Skeletal muscle tissue (tissue), 4 donors: ENCODE data around the gene ABCG8. TPM values are rescaled to one million over a fixed set of nuclear protein-coding genes. Genes with fewer than 3 reads are reported as not detected.

Experiments used
- H3K27ac ChIP-seq: one replicate; pipeline ENCODE4 v1.7.0; 2013; ENCODE audit warnings: mild to moderate bottlenecking, low read depth, low read length, inconsistent platforms
- H3K27me3 ChIP-seq, 3 donors: one replicate each; pipeline ENCODE4 v1.7.0; 2013; ENCODE audit warnings: low read length in 3 of 3; ENCODE audit not compliant: control insufficient read depth in 3 of 3, insufficient read depth in 3 of 3
- H3K36me3 ChIP-seq, 3 donors: one replicate each; pipeline ENCODE4 v1.7.0; 2013; ENCODE audit warnings: low read length in 3 of 3; ENCODE audit not compliant: control insufficient read depth in 3 of 3, insufficient read depth in 3 of 3
- H3K4me1 ChIP-seq, 3 donors: one replicate each; pipeline ENCODE4 v1.7.0; 2013; ENCODE audit warnings: low read length in 3 of 3, mild to moderate bottlenecking in 3 of 3; ENCODE audit not compliant: control insufficient read depth in 3 of 3, insufficient read depth in 3 of 3
- H3K4me3 ChIP-seq, 3 donors: one replicate each; pipeline ENCODE4 v1.7.0; 2013; ENCODE audit warnings: low read length in 3 of 3
- H3K9ac ChIP-seq, 3 donors: one replicate each; pipeline ENCODE4 v1.7.0; 2013; ENCODE audit warnings: low read length in 3 of 3, mild to moderate bottlenecking in 3 of 3, moderate library complexity in 2 of 3, low read depth in 1 of 3
- H3K9me3 ChIP-seq, 3 donors: one replicate each; pipeline ENCODE4 v1.7.0; 2013; ENCODE audit warnings: low read length in 3 of 3; ENCODE audit not compliant: control insufficient read depth in 3 of 3
- total RNA-seq: library from RNA; depleted of rRNA; stranded (reverse); fragments of >200 nt; gene quantifications from one replicate; pipeline ENCODE4 v1.2.3, GENCODE V29; 2014
- donor health status: Osteomylitis.

Gene ABCG8
- total RNA-seq, 1 donor from 2014 or later: under 0.01 TPM

- Histone ChIP-seq H3K4me1 (no peaks in the 10 kb centered on the region), H3K27me3 (no peaks in the 10 kb centered on the region), H3K36me3 (peaks cover 2 to 32% (median 19%) of the 10 kb centered on the region in 3 donors), H3K9ac (no peak overlapping the region), H3K4me3 (no peak overlapping the region), H3K27ac (no peak overlapping the region), H3K9me3 (no peaks in the 10 kb centered on the region)
These were observed 32.1 kb upstream of the ABCG8 start for GRCh38 chr2:43806719-43807031.

GRCh38 chr2:43810452-43810851 is 28.3 kb upstream of the ABCG8 start:
- no peak overlapping the region for H3K9ac ChIP-seq
- no peak overlapping the region for H3K4me3 ChIP-seq
- H3K36me3 ChIP-seq: peaks cover 0 to 24% (median 15%) of the 10 kb centered on the region in 3 donors
- no peak overlapping the region for H3K27ac ChIP-seq
- H3K4me1 ChIP-seq: no peaks in the 10 kb centered on the region
- no peaks in the 10 kb centered on the region for H3K9me3 ChIP-seq
- no peaks in the 10 kb centered on the region for H3K27me3 ChIP-seq

- Histone ChIP-seq H3K27ac (no peak overlapping the region), H3K9ac (no peak overlapping the region), H3K27me3 (no peaks in the 10 kb centered on the region), H3K4me3 (no peak overlapping the region), H3K4me1 (no peaks in the 10 kb centered on the region), H3K9me3 (no peaks in the 10 kb centered on the region), H3K36me3 (peaks cover 0 to 22% (median 15%) of the 10 kb centered on the region in 3 donors)
These were observed 27.9 kb upstream of the ABCG8 start for GRCh38 chr2:43810888-43811287.

- no peak overlapping the region for H3K27ac ChIP-seq
- no peak overlapping the region for H3K9ac ChIP-seq
- H3K9me3 ChIP-seq: no peaks in the 10 kb centered on the region
- H3K27me3 ChIP-seq: no peaks in the 10 kb centered on the region
- H3K4me1 ChIP-seq: no peaks in the 10 kb centered on the region
- peaks cover 0 to 16% (median 13%) of the 10 kb centered on the region in 3 donors for H3K36me3 ChIP-seq
- H3K4me3 ChIP-seq: no peak overlapping the region
These were observed 26.8 kb upstream of the ABCG8 start for GRCh38 chr2:43812006-43812405.

- H3K4me1 ChIP-seq: no peaks in the 10 kb centered on the region
- H3K36me3 ChIP-seq: peaks cover 0 to 16% (median 11%) of the 10 kb centered on the region in 3 donors
- H3K4me3 ChIP-seq: no peak overlapping the region
- H3K27ac ChIP-seq: no peak overlapping the region
- H3K27me3 ChIP-seq: no peaks in the 10 kb centered on the region
- no peaks in the 10 kb centered on the region for H3K9me3 ChIP-seq
- no peak overlapping the region for H3K9ac ChIP-seq
These were observed 25.8 kb upstream of the ABCG8 start for GRCh38 chr2:43812947-43813346.

- Histone ChIP-seq H3K4me1 (no peaks in the 10 kb centered on the region), H3K9me3 (no peaks in the 10 kb centered on the region), H3K27me3 (no peaks in the 10 kb centered on the region), H3K9ac (no peak overlapping the region), H3K27ac (no peak overlapping the region), H3K36me3 (peaks cover 0 to 9% (median 8%) of the 10 kb centered on the region in 3 donors), H3K4me3 (no peak overlapping the region)
These were observed 24.1 kb upstream of the ABCG8 start for GRCh38 chr2:43814711-43815110.

- Histone ChIP-seq H3K27me3 (peaks cover 0 to 10% (median 2%) of the 10 kb centered on the region in 3 donors), H3K4me1 (no peaks in the 10 kb centered on the region), H3K27ac (no peak overlapping the region), H3K36me3 (no peaks in the 10 kb centered on the region), H3K4me3 (no peak overlapping the region), H3K9me3 (no peaks in the 10 kb centered on the region), H3K9ac (no peak overlapping the region)
These were observed 20.0 kb upstream of the ABCG8 start for GRCh38 chr2:43818761-43819160.

GRCh38 chr2:43819491-43820163 is 19.1 kb upstream of the ABCG8 start:
- Histone ChIP-seq H3K36me3 (no peaks in the 10 kb centered on the region), H3K27me3 (peaks cover 0 to 13% (median 2%) of the 10 kb centered on the region in 3 donors), H3K27ac (no peak overlapping the region), H3K4me3 (no peak overlapping the region), H3K9ac (no peak overlapping the region), H3K4me1 (no peaks in the 10 kb centered on the region), H3K9me3 (no peaks in the 10 kb centered on the region)

- no peak overlapping the region for H3K9ac ChIP-seq
- H3K27ac ChIP-seq: no peak overlapping the region
- peaks cover 0 to 13% (median 2%) of the 10 kb centered on the region in 3 donors for H3K27me3 ChIP-seq
- H3K4me1 ChIP-seq: no peaks in the 10 kb centered on the region
- no peaks in the 10 kb centered on the region for H3K36me3 ChIP-seq
- H3K9me3 ChIP-seq: no peaks in the 10 kb centered on the region
- H3K4me3 ChIP-seq: no peak overlapping the region
These were observed 15.9 kb upstream of the ABCG8 start for GRCh38 chr2:43822839-43823238.

GRCh38 chr2:43823751-43824150 is 15.0 kb upstream of the ABCG8 start:
- no peaks in the 10 kb centered on the region for H3K9me3 ChIP-seq
- H3K27me3 ChIP-seq: peaks cover 0 to 13% (median 2%) of the 10 kb centered on the region in 3 donors
- no peak overlapping the region for H3K4me3 ChIP-seq
- no peaks in the 10 kb centered on the region for H3K4me1 ChIP-seq
- H3K36me3 ChIP-seq: no peaks in the 10 kb centered on the region
- no peak overlapping the region for H3K9ac ChIP-seq
- H3K27ac ChIP-seq: no peak overlapping the region
